ENCODE measurements around the gene MTERF1.
"Not testable (repeated sequence)": the region's sequence is repeated elsewhere in the genome, so short reads cannot be mapped to it uniquely, and the experiment has no call there.

The MTERF1 gene

GRCh38 chr7:91893699-91894098 is 13.2 kb upstream of the MTERF1 start:
- not testable (repeated sequence) for H3K4me1 Mint-ChIP-seq; H3K9me3 Mint-ChIP-seq; H3K27ac Mint-ChIP-seq; DNase-seq; H3K27me3 Mint-ChIP-seq; ATAC-seq; H3K36me3 Mint-ChIP-seq (ENCODE audit: low read depth); H3K4me3 Mint-ChIP-seq

GRCh38 chr7:91892821-91893340 is 12.4 kb upstream of the MTERF1 start:
- peaks cover 9% of the 10 kb centered on the region for H3K27me3 Mint-ChIP-seq
- no peaks in the 10 kb centered on the region for H3K36me3 Mint-ChIP-seq (ENCODE audit: low read depth)
- ATAC-seq, result no peak
- no peak overlapping the region for H3K27ac Mint-ChIP-seq
- no peaks in the 10 kb centered on the region for H3K9me3 Mint-ChIP-seq
- H3K4me1 Mint-ChIP-seq, result no peaks in the 10 kb centered on the region
- no peak overlapping the region for H3K4me3 Mint-ChIP-seq
- DNase-seq, result no peak

- Mint-ChIP-seq H3K36me3 (ENCODE audit: low read depth) (peaks cover under 1% of the 10 kb centered on the region), H3K9me3 (no peaks in the 10 kb centered on the region), H3K4me3 (no peak overlapping the region), H3K4me1 (no peaks in the 10 kb centered on the region), H3K27me3 (peaks cover 9% of the 10 kb centered on the region), H3K27ac (no peak overlapping the region)
- ATAC-seq, result no peak
- no peak for DNase-seq
Observed at GRCh38 chr7:91892099-91892705, 11.7 kb upstream of the MTERF1 start.

GRCh38 chr7:91888271-91889175 is 8.0 kb upstream of the MTERF1 start:
- H3K4me3 Mint-ChIP-seq; DNase-seq; ATAC-seq; H3K27me3 Mint-ChIP-seq; H3K4me1 Mint-ChIP-seq; H3K27ac Mint-ChIP-seq; H3K9me3 Mint-ChIP-seq; H3K36me3 Mint-ChIP-seq (ENCODE audit: low read depth): not testable (repeated sequence)

GRCh38 chr7:91887336-91888213 is 7.1 kb upstream of the MTERF1 start:
- H3K27ac Mint-ChIP-seq; H3K4me1 Mint-ChIP-seq; H3K27me3 Mint-ChIP-seq; H3K36me3 Mint-ChIP-seq (ENCODE audit: low read depth); DNase-seq; H3K9me3 Mint-ChIP-seq; H3K4me3 Mint-ChIP-seq; ATAC-seq: not testable (repeated sequence)

GRCh38 chr7:91883676-91884362 is 3.3 kb upstream of the MTERF1 start:
- DNase-seq (no peak), ATAC-seq (no peak)
- Mint-ChIP-seq H3K27ac (no peak overlapping the region), H3K4me3 (no peak overlapping the region), H3K4me1 (peaks cover 19% of the 10 kb centered on the region), H3K27me3 (no peaks in the 10 kb centered on the region), H3K36me3 (ENCODE audit: low read depth) (peaks cover 5% of the 10 kb centered on the region), H3K9me3 (peaks cover 3% of the 10 kb centered on the region)

- Mint-ChIP-seq H3K27ac (peak overlapping the region; percentile 91), H3K4me3 (peak overlapping the region; percentile 92), H3K9me3 (peaks cover 3% of the 10 kb centered on the region), H3K27me3 (no peaks in the 10 kb centered on the region), H3K36me3 (ENCODE audit: low read depth) (peaks cover 23% of the 10 kb centered on the region), H3K4me1 (peaks cover 27% of the 10 kb centered on the region)
- no peak for ATAC-seq
- no peak for DNase-seq
Observed at GRCh38 chr7:91880016-91880412, 488 bp downstream of the MTERF1 start.

- no peak for ATAC-seq
- Mint-ChIP-seq H3K9me3 (no peaks in the 10 kb centered on the region), H3K4me1 (peaks cover 27% of the 10 kb centered on the region), H3K27me3 (no peaks in the 10 kb centered on the region), H3K36me3 (ENCODE audit: low read depth) (peaks cover 39% of the 10 kb centered on the region), H3K27ac (no peak overlapping the region), H3K4me3 (no peak overlapping the region)
- DNase-seq, result no peak
Observed at GRCh38 chr7:91876391-91877133, 3.9 kb downstream of the MTERF1 start.

- peaks cover 24% of the 10 kb centered on the region for H3K4me1 Mint-ChIP-seq
- H3K9me3 Mint-ChIP-seq, result no peaks in the 10 kb centered on the region
- no peak overlapping the region for H3K4me3 Mint-ChIP-seq
- no peaks in the 10 kb centered on the region for H3K27me3 Mint-ChIP-seq
- H3K27ac Mint-ChIP-seq, result no peak overlapping the region
- DNase-seq (no peak), ATAC-seq (no peak)
- peaks cover 44% of the 10 kb centered on the region for H3K36me3 Mint-ChIP-seq (ENCODE audit: low read depth)
Observed at GRCh38 chr7:91875851-91876250, 4.7 kb downstream of the MTERF1 start.

GRCh38 chr7:91872928-91873327 is 7.6 kb downstream of the MTERF1 start:
- H3K36me3 Mint-ChIP-seq (ENCODE audit: low read depth), result peaks cover 41% of the 10 kb centered on the region
- H3K4me1 Mint-ChIP-seq, result peaks cover 3% of the 10 kb centered on the region
- no peaks in the 10 kb centered on the region for H3K27me3 Mint-ChIP-seq
- H3K4me3 Mint-ChIP-seq, result no peak overlapping the region
- H3K27ac Mint-ChIP-seq, result no peak overlapping the region
- DNase-seq, result no peak
- no peaks in the 10 kb centered on the region for H3K9me3 Mint-ChIP-seq
- no peak for ATAC-seq

- Mint-ChIP-seq H3K4me3 (no peak overlapping the region), H3K4me1 (no peaks in the 10 kb centered on the region), H3K9me3 (no peaks in the 10 kb centered on the region), H3K27me3 (no peaks in the 10 kb centered on the region), H3K27ac (no peak overlapping the region), H3K36me3 (ENCODE audit: low read depth) (peaks cover 36% of the 10 kb centered on the region)
- DNase-seq (no peak), ATAC-seq (no peak)
Observed at GRCh38 chr7:91872069-91872468, 8.4 kb downstream of the MTERF1 start.

- no peak for DNase-seq
- Mint-ChIP-seq H3K36me3 (ENCODE audit: low read depth) (peaks cover 20% of the 10 kb centered on the region), H3K27ac (no peak overlapping the region), H3K4me3 (no peak overlapping the region), H3K27me3 (no peaks in the 10 kb centered on the region), H3K9me3 (no peaks in the 10 kb centered on the region), H3K4me1 (no peaks in the 10 kb centered on the region)
- ATAC-seq, result no peak
Observed at GRCh38 chr7:91869661-91870060, 10.8 kb downstream of the MTERF1 start.

GRCh38 chr7:91866599-91867148 is 13.8 kb downstream of the MTERF1 start:
- Mint-ChIP-seq H3K4me3 (no peak overlapping the region), H3K9me3 (no peaks in the 10 kb centered on the region), H3K4me1 (no peaks in the 10 kb centered on the region), H3K27me3 (no peaks in the 10 kb centered on the region), H3K27ac (no peak overlapping the region), H3K36me3 (ENCODE audit: low read depth) (peaks cover 9% of the 10 kb centered on the region)
- DNase-seq (no peak), ATAC-seq (no peak)

All from activated naive CD8-positive, alpha-beta T cell treated with anti-CD3 and anti-CD28 coated beads, Interleukin-2, amount 50 U/mL, for 24 hours (primary cell).